Smooth muscle cell (in vitro differentiated cells): Measurements from ENCODE around the gene BST1. TPM values are rescaled to one million over a fixed set of nuclear protein-coding genes. Genes with fewer than 3 reads are reported as not detected.
"Not testable (repeated sequence)": the region's sequence is repeated elsewhere in the genome, so short reads cannot be mapped to it uniquely, and the experiment has no call there.

Experiments
- DNase-seq: peaks from one replicate; lab custom pipeline; 2025; ENCODE audit not compliant: unreplicated experiment; lab: John Stamatoyannopoulos, UW
- H2AFZ ChIP-seq: fragments of 200-600 bp; sonication (generic); 2 replicates; pipeline ENCODE4 v1.6.0; 2016; ENCODE audit warnings: antibody characterized with exemption, low read depth, mild to moderate bottlenecking
- H3F3A ChIP-seq: fragments of 200-600 bp; sonication (generic); 2 replicates; pipeline ENCODE4 v1.6.0; 2017; ENCODE audit warnings: antibody characterized with exemption, low read depth
- H3K27ac ChIP-seq: fragments of 200-600 bp; sonication (generic); 2 replicates; pipeline ENCODE4 v1.5.1; 2016; ENCODE audit warnings: low read depth, mild to moderate bottlenecking
- H3K27me3 ChIP-seq: fragments of 200-600 bp; sonication (generic); 2 replicates; pipeline ENCODE4 v1.6.1; 2016; ENCODE audit warnings: low read depth, mild to moderate bottlenecking
- H3K36me3 ChIP-seq: fragments of 200-600 bp; sonication (generic); 2 replicates; pipeline ENCODE4 v1.5.1; 2016; ENCODE audit warnings: low read depth
- H3K4me1 ChIP-seq: fragments of 200-600 bp; sonication (generic); 2 replicates; pipeline ENCODE4 v1.5.1; 2016; ENCODE audit warnings: low read depth
- H3K4me2 ChIP-seq: fragments of 200-600 bp; sonication (generic); 2 replicates; pipeline ENCODE4 v1.6.0; 2016; ENCODE audit warnings: mild to moderate bottlenecking
- H3K4me3 ChIP-seq: fragments of 200-600 bp; sonication (generic); 2 replicates; pipeline ENCODE4 v1.5.1; 2016; ENCODE audit warnings: mild to moderate bottlenecking
- H3K79me2 ChIP-seq: fragments of 200-600 bp; sonication (generic); 2 replicates; pipeline ENCODE4 v1.6.0; 2016; ENCODE audit warnings: low read depth, mild to moderate bottlenecking
- H3K9ac ChIP-seq: fragments of 200-600 bp; sonication (generic); 2 replicates; pipeline ENCODE4 v1.6.0; 2016; ENCODE audit warnings: low read depth
- H3K9me3 ChIP-seq: fragments of 200-600 bp; sonication (generic); replicated peaks from 2 replicates; pipeline ENCODE4 v1.5.1; 2016; ENCODE audit warnings: low read depth
- H4K20me1 ChIP-seq: fragments of 200-600 bp; sonication (generic); 2 replicates; pipeline ENCODE4 v1.6.0; 2016; ENCODE audit warnings: low read depth
- CTCF ChIP-seq: fragments of 200-600 bp; sonication (generic); IDR thresholded peaks from 2 replicates; pipeline ENCODE4 v1.5.1; 2017; ENCODE audit warnings: borderline replicate concordance, mild to moderate bottlenecking, antibody characterized with exemption; ENCODE audit not compliant: insufficient read depth, poor library complexity, severe bottlenecking
- WGBS: methylation state at CpG from one replicate; pipeline ENCODE4 v1.1.7; 2016; ENCODE audit warnings: low lambda C conversion rate; 5-methylcytosine and 5-hydroxymethylcytosine counted together
- polyA plus RNA-seq: library from polyadenylated mRNA; unstranded; fragments of >200 nt; fragmentation: Nextera tagmentation; extraction: Ambion mirVana; gene quantifications from 2 replicates; pipeline ENCODE4 v1.2.1, GENCODE V29; 2016
- total RNA-seq: library from RNA; depleted of rRNA; stranded (reverse); fragments of >200 nt; gene quantifications from 2 replicates; pipeline ENCODE4 v1.2.3, GENCODE V29; 2014

BST1 gene
- total and polyA plus RNA-seq, 2 experiments from 2014 or later: 5.2 TPM

- Histone ChIP-seq H4K20me1 (no peaks in the 10 kb centered on the region), H3K79me2 (no peaks in the 10 kb centered on the region), H3K4me1 (no peaks in the 10 kb centered on the region), H3K4me2 (no peak overlapping the region), H3K4me3 (no peak overlapping the region), H3F3A (no peaks in the 10 kb centered on the region), H3K36me3 (no peaks in the 10 kb centered on the region), H3K9ac (no peak overlapping the region), H3K9me3 (no peaks in the 10 kb centered on the region), H3K27me3 (no peaks in the 10 kb centered on the region), H2AFZ (no peak overlapping the region), H3K27ac (no peak overlapping the region)
- TF ChIP-seq CTCF: no peak
- WGBS: 84% methylated on average over 4 of the region's 4 CpGs
- DNase-seq: no peak
Observed at GRCh38 chr4:15757054-15757453, 54.2 kb downstream of the BST1 start.

GRCh38 chr4:15758294-15758693, 55.4 kb downstream of the BST1 start:
- H3K27ac ChIP-seq: no peak overlapping the region
- no peaks in the 10 kb centered on the region for H4K20me1 ChIP-seq
- no peaks in the 10 kb centered on the region for H3K36me3 ChIP-seq
- H3K79me2 ChIP-seq: no peaks in the 10 kb centered on the region
- H3K4me1 ChIP-seq: no peaks in the 10 kb centered on the region
- no peak overlapping the region for H3K4me2 ChIP-seq
- no peaks in the 10 kb centered on the region for H3F3A ChIP-seq
- no peaks in the 10 kb centered on the region for H3K27me3 ChIP-seq
- WGBS: 98% methylated on average over 4 of the region's 4 CpGs
- H3K9me3 ChIP-seq: no peaks in the 10 kb centered on the region
- no peak for DNase-seq
- no peak for TF ChIP-seq CTCF
- H2AFZ ChIP-seq: no peak overlapping the region
- H3K9ac ChIP-seq: no peak overlapping the region
- H3K4me3 ChIP-seq: no peak overlapping the region

GRCh38 chr4:15762460-15762859, 59.6 kb downstream of the BST1 start:
- H3K36me3 ChIP-seq, H3K4me1 ChIP-seq, H4K20me1 ChIP-seq, H3K4me2 ChIP-seq, H3K4me3 ChIP-seq, H3K9ac ChIP-seq, DNase-seq, H3K79me2 ChIP-seq, H3K27me3 ChIP-seq, H3K9me3 ChIP-seq, H3K27ac ChIP-seq, H3F3A ChIP-seq, H2AFZ ChIP-seq: not testable (repeated sequence)

GRCh38 chr4:15765391-15765790, 62.5 kb downstream of the BST1 start:
- no peaks in the 10 kb centered on the region for H3K9me3 ChIP-seq
- H2AFZ ChIP-seq: no peak overlapping the region
- no peak for TF ChIP-seq CTCF
- H3K9ac ChIP-seq: no peak overlapping the region
- H3K36me3 ChIP-seq: no peaks in the 10 kb centered on the region
- H3K4me1 ChIP-seq: no peaks in the 10 kb centered on the region
- H4K20me1 ChIP-seq: no peaks in the 10 kb centered on the region
- DNase-seq: no peak
- no peaks in the 10 kb centered on the region for H3K27me3 ChIP-seq
- no peaks in the 10 kb centered on the region for H3F3A ChIP-seq
- H3K4me3 ChIP-seq: no peak overlapping the region
- H3K79me2 ChIP-seq: no peaks in the 10 kb centered on the region
- no peak overlapping the region for H3K27ac ChIP-seq
- WGBS: 93% methylated on average over 6 of the region's 6 CpGs
- no peak overlapping the region for H3K4me2 ChIP-seq
